ENCODE data around the gene PKMYT1.
A peak's percentile ranks its signal among the peaks of the same experiment; 100 is the strongest.

The PKMYT1 gene

GRCh38 chr16:2980227-2981176, at the start of gene PKMYT1:
TSS of gene PKMYT1 (minus strand) at chr16:2980446. CDS start at chr16:2979657, 789 bp downstream.
- peak; percentile 45 for DNase-seq

GRCh38 chr16:3029491-3030221, 49.4 kb upstream of the PKMYT1 start:
- DNase-seq: no peak

GRCh38 chr16:3028716-3029319, 48.6 kb upstream of the PKMYT1 start:
- no peak for DNase-seq

GRCh38 chr16:3027983-3028715, 47.9 kb upstream of the PKMYT1 start:
- peak; percentile 19 for DNase-seq

- DNase-seq: no peak
These were observed 47.2 kb upstream of the PKMYT1 start for GRCh38 chr16:3027489-3027795.

- DNase-seq: no peak
These were observed 46.6 kb upstream of the PKMYT1 start for GRCh38 chr16:3026609-3027488.

GRCh38 chr16:3026003-3026378, 45.7 kb upstream of the PKMYT1 start:
- DNase-seq: no peak

GRCh38 chr16:3025032-3026002, 45.1 kb upstream of the PKMYT1 start:
- DNase-seq: no peak

GRCh38 chr16:3023669-3024478, 43.6 kb upstream of the PKMYT1 start, which contains the start of the genes HCFC1R1 and THOC6:
TSS of gene HCFC1R1 (minus strand) at chr16:3023942. CDS start at chr16:3023941, 1 bp downstream.
TSS of gene THOC6 (plus strand) at chr16:3024035. CDS start at chr16:3024327, 292 bp downstream.
- DNase-seq: peak; percentile 79

- DNase-seq: no peak
These were observed 43.1 kb upstream of the PKMYT1 start for GRCh38 chr16:3023415-3023668.

- DNase-seq: no peak
These were observed 42.6 kb upstream of the PKMYT1 start for GRCh38 chr16:3022684-3023414.

GRCh38 chr16:3022208-3022683, 42.0 kb upstream of the PKMYT1 start:
- no peak for DNase-seq

GRCh38 chr16:3021449-3022207, 41.4 kb upstream of the PKMYT1 start:
- DNase-seq: no peak

- DNase-seq: no peak
These were observed 40.6 kb upstream of the PKMYT1 start for GRCh38 chr16:3020604-3021448.

- no peak for DNase-seq
These were observed 40.0 kb upstream of the PKMYT1 start, which contains the start of gene TNFRSF12A for GRCh38 chr16:3020247-3020603. TSS of gene TNFRSF12A (plus strand) at chr16:3020368. CDS start at chr16:3020398, 30 bp downstream.

GRCh38 chr16:3019594-3020246, 39.5 kb upstream of the PKMYT1 start:
- no peak for DNase-seq
